HEK293T (cell line): Measurements from ENCODE around the gene RASSF5.

Source experiments
- FOXK2 ChIP-seq: fragments of 450-650 bp; IDR thresholded peaks from 2 replicates; pipeline ENCODE4 v1.6.1; 2016; ENCODE audit warnings: mild to moderate bottlenecking
- FOXM1 ChIP-seq: fragments of 450-650 bp; IDR thresholded peaks from 2 replicates; pipeline ENCODE4 v1.6.1; 2017; ENCODE audit warnings: mild to moderate bottlenecking, borderline replicate concordance
- HDGF ChIP-seq: fragments of 450-650 bp; IDR thresholded peaks from 2 replicates; pipeline ENCODE4 v1.6.1; 2017; ENCODE audit warnings: antibody characterized with exemption, borderline replicate concordance
- NFRKB ChIP-seq: fragments of 450-650 bp; IDR thresholded peaks from 2 replicates; pipeline ENCODE4 v1.6.1; 2016; ENCODE audit warnings: mild to moderate bottlenecking, moderate library complexity
- PKNOX1 ChIP-seq: fragments of 450-650 bp; IDR thresholded peaks from 2 replicates; pipeline ENCODE4 v1.6.1; 2016
- SP1 ChIP-seq: fragments of 450-650 bp; IDR thresholded peaks from 2 replicates; pipeline ENCODE4 v1.6.1; 2017
- TARDBP ChIP-seq: fragments of 450-650 bp; IDR thresholded peaks from 2 replicates; pipeline ENCODE4 v1.6.1; 2016

DNA sequence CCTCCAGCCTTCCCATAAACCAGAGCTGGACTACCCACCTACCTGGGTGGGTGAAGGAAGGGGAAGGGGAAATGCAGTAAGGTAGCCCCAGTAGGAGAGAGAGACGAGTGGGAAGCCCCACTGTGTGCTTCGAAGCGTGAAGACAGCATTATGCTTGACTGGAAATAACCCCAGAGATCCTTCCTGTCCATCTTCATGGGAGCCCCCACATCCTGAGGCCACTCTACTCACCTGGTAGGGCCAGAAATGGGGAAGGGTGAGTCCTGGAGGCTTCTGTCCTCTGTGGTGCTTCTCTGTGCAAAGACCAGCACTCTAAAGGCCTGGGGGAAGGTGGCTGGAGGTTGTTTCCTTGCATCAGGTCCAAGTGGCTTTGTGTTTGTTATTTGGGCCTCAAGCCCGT, 10.0 kb upstream of the RASSF5 start:
- no peak for TF ChIP-seq PKNOX1
- no peak for TF ChIP-seq SP1
- no peak for TF ChIP-seq NFRKB
- TF ChIP-seq HDGF, result no peak
- TF ChIP-seq FOXK2, result no peak
- TF ChIP-seq FOXM1, result no peak
- no peak for TF ChIP-seq TARDBP
